Right kidney (tissue), 1 donor: ENCODE measurements around the gene WASHC2C.
"Not testable (repeated sequence)": the region's sequence is repeated elsewhere in the genome, so short reads cannot be mapped to it uniquely, and the experiment has no call there.

Source experiments
- DNase-seq: peaks from one replicate; pipeline ENCODE4 v3.0.0-alpha.2; 2016

The WASHC2C gene

GRCh38 chr10:45757661-45758396 lies 30.8 kb downstream of the WASHC2C start:
- DNase-seq, result not testable (repeated sequence)

GRCh38 chr10:45761622-45762021 lies 34.6 kb downstream of the WASHC2C start:
- DNase-seq, result not testable (repeated sequence)

GRCh38 chr10:45763037-45763436 lies 36.0 kb downstream of the WASHC2C start:
- not testable (repeated sequence) for DNase-seq

- not testable (repeated sequence) for DNase-seq
These were observed 41.3 kb downstream of the WASHC2C start for GRCh38 chr10:45768334-45768733.

GRCh38 chr10:45771757-45772461 lies 44.8 kb downstream of the WASHC2C start:
- not testable (repeated sequence) for DNase-seq

- DNase-seq, result not testable (repeated sequence)
These were observed 59.2 kb downstream of the WASHC2C start for GRCh38 chr10:45786217-45786616.

GRCh38 chr10:45787212-45787741 lies 60.2 kb downstream of the WASHC2C start:
- DNase-seq, result not testable (repeated sequence)

GRCh38 chr10:45789991-45790390 lies 62.9 kb downstream of the WASHC2C start:
- DNase-seq, result not testable (repeated sequence)

GRCh38 chr10:45790694-45791426 lies 63.8 kb downstream of the WASHC2C start:
- DNase-seq, result not testable (repeated sequence)

GRCh38 chr10:45794761-45795160 lies 67.7 kb downstream of the WASHC2C start:
- not testable (repeated sequence) for DNase-seq

GRCh38 chr10:45803060-45804010 lies 76.3 kb downstream of the WASHC2C start:
- DNase-seq, result not testable (repeated sequence)

GRCh38 chr10:45804996-45805395 lies 77.9 kb downstream of the WASHC2C start:
- DNase-seq, result not testable (repeated sequence)

GRCh38 chr10:45809837-45810236 lies 82.8 kb downstream of the WASHC2C start:
- DNase-seq, result no peak

- DNase-seq, result no peak
These were observed 84.0 kb downstream of the WASHC2C start for GRCh38 chr10:45811075-45811474.

- DNase-seq, result not testable (repeated sequence)
These were observed 85.9 kb downstream of the WASHC2C start for GRCh38 chr10:45812959-45813358.

- DNase-seq, result not testable (repeated sequence)
These were observed 87.1 kb downstream of the WASHC2C start for GRCh38 chr10:45814146-45814545.

- no peak for DNase-seq
These were observed 90.2 kb downstream of the WASHC2C start for GRCh38 chr10:45817130-45817859.

- DNase-seq, result no peak
These were observed 90.8 kb downstream of the WASHC2C start for GRCh38 chr10:45817912-45818311.

GRCh38 chr10:45819552-45819951 lies 92.5 kb downstream of the WASHC2C start:
- no peak for DNase-seq

- not testable (repeated sequence) for DNase-seq
These were observed 93.2 kb downstream of the WASHC2C start for GRCh38 chr10:45820107-45820830.
